K562 (cell line): ENCODE measurements around the gene BACE1-AS. TPM values are rescaled to one million over a fixed set of nuclear protein-coding genes. Genes with fewer than 3 reads are reported as not detected.

ENCODE experiments used
- CHD4 ChIP-seq: fragments of 200-600 bp; sonication (generic); IDR thresholded peaks from 3 replicates; pipeline ENCODE4 v1.6.1; 2012; ENCODE audit warnings: low read depth, mild to moderate bottlenecking, mixed read lengths, low read length, inconsistent platforms; ENCODE audit not compliant: insufficient read depth, insufficient replicate concordance, poor library complexity, severe bottlenecking
- IRF9 ChIP-seq: fragments of 450-650 bp; IDR thresholded peaks from 2 replicates; pipeline ENCODE4 v1.6.1; 2016; ENCODE audit warnings: missing biosample characterization, missing genetic modification characterization
- ZNF318 ChIP-seq, 2 experiments: fragments of 450-650 bp; IDR thresholded peaks; 2 replicates each; pipeline ENCODE4 v1.6.1; 2016; ENCODE audit warnings: mild to moderate bottlenecking in 2 of 2, borderline replicate concordance in 1 of 2, low read depth in 1 of 2, moderate library complexity in 1 of 2
- polyA plus RNA-seq, 8 experiments: library from polyadenylated mRNA; depleted of rRNA in 4 of 8; stranded (reverse) in 5 of 8; unstranded in 3 of 8; fragments of >200 nt; fragmentation: Nextera tagmentation in 2 of 8; fragmentation: Illumina TruSeq in 1 of 8; extraction: Ambion mirVana in 2 of 8; extraction: Trizol in 1 of 8; gene quantifications; 2 replicates each; pipeline versions ENCODE4 v1.2.1 to v1.2.3, GENCODE V29; 2011 to 2014; ENCODE audit warnings: inconsistent platforms in 1 of 8, missing spikeins in 1 of 8
- total RNA-seq, 7 experiments: library from RNA; depleted of rRNA in 6 of 7; stranded (reverse); fragments of >200 nt in 6 of 7; fragmentation: Illumina TruSeq in 2 of 7; extraction: Trizol in 2 of 7; gene quantifications; 2 replicates each; pipeline versions ENCODE4 v1.2.1 to v1.2.3, GENCODE V29; 2011 to 2021; ENCODE audit warnings: low replicate concordance in 1 of 7

BACE1-AS gene
- total and polyA plus RNA-seq, 9 of the 15 experiments (the other 6 are each of a cell fraction or from before 2014, with no cell fraction given): 2.2 to 8.2 (median 3.8) TPM

GRCh38 chr11:117327255-117327566 is 36.1 kb downstream of the BACE1-AS start (continued):
- TF ChIP-seq ZNF318 (IDR thresholded peaks at IDR 0.05; ENCODE audit: borderline replicate concordance in 1 of 2, low read depth in 1 of 2) (0 out of 4 replicates have a peak, but pooled peaks of 1 of the 2 experiments have one; percentile 43), CHD4 (peak; percentile 25), IRF9 (tag) (0 out of 2 replicates have a peak, but pooled peaks have one; percentile 33)
